Activated naive CD4-positive, alpha-beta T cell (primary cell): ENCODE results near the gene SNAPC2.

ENCODE experiments used
- DNase-seq, 4 experiments: peaks; one replicate each; lab custom pipeline; 2025; lab: John Stamatoyannopoulos, UW

SNAPC2 gene

DNA sequence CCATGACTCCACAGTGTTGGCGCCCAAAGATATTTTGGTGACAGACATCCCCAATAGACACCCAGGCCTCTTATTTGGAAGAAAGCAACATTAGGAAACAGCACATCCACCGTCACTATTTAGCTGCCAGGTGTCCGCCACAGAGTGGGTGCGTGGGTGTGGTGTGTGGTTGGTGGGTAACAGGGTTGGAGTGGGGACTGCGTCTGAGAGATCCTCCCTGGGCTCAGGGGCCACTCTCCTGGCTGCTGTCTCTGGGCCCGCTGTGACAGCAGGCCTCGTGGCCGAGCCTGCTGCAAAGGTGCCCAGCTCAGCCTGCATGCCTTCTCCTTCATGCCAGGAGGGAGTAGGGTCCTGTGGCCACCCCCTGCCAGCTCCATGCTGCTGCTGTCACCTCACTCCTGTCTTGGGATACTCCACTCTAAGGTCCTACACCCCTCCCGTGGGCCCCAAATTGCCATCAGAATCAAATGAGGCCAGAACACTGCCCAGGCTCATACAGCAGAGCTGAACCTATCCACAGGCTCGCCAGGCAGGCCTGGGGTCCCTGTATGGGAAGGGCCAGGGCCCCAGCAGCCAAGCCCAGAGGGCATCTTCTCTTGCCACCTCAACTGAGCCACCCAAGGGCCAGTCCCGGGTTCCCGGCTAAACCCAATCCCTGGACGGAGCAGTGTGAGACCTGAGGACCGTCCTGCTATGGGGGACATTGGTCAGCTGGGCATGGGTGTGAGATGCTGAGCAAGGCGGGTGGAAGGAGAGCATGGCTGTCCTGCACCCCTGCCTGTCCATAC is 48.1 kb downstream of the SNAPC2 start:
- DNase-seq: no peak

DNA sequence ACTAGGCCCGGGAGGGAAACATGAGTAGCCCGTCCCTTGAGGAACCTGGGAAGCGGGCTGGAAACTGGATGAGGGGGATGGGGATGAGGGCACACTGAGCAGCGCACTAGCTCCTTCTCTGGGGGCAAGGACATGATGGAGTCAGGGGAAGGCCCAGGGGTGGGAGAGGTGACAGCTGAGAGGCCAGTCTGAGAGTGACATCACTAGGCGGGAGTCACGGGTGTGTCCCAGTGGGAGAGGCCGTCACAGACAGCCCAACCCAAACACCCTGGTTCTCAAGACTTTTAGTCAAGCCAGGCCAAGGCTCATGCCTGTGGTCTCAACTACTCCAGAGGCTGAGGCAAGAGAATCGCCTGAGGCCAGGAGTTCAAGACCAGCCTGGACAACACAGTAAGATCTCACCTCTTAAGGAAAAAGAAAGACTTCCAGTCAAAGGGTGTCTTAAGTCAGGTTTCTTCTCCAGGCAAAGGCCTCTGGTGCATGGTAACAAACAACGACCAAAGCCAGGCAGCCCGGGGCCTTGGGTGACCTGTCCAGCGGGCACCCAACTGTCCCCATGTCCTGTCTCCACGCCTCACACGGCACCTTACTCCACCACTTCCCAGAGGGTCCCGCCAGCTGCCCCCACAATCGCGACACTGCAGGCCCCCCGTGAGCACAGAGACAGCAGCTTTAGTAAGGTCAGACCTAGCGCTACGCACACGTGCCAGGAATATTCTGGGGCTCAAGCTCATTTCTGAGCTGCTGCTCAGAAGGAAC is 48.8 kb downstream of the SNAPC2 start:
- DNase-seq: no peak

DNA sequence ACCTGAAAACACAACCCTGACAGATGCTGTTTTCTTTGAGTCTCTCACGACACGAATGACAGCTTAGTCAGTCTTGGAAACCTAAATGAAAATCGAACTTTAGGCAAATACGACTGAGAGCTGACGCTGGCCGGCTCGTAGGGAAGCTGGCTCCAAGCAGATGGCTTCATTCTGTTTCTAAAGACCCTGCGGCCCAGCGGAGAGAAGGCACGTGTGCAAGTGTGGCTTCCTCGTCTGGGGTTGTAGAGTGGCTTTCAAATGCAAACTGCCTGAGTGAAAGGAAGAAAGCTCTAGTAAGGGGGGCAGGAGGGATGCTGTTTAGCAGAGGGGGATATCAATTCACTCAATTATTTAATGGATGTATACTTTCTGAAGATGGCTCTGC is 49.4 kb downstream of the SNAPC2 start:
- no peak for DNase-seq

DNA sequence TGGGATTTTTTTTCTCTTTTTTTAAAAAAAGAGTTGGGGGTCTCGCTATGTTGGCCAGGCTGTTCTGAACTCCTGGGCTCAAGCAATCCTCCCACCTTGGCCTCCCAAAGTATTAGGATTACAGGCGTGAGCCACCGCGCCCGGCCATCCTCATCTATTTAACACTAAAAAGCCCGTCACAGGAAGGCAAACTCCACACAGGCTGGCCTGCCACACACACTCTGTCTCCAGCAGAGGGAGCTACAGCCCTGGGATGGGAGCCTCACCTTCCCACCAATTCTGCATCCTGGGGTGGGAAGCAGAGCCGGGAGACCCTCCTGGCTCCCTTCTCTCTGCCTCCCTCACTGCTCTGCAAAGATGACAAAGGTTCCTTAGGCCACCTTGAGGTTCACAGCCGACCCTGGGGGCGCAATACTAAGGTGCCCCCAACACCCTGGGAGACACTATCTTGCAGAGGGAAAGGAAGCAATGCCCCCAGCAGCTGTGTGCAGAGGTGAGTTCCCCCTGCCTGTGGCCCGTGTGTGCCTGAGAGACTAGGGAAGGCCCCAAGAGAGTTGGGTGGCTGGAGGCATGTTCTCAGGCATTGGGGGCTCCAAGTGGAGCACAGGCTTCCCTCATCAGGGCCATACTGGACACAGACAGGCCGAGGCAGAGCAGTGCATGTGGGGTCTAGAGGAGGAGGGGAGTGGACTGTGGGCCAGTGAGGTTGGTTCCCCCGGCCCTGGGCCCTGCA is 50.7 kb downstream of the SNAPC2 start:
- no peak for DNase-seq

DNA sequence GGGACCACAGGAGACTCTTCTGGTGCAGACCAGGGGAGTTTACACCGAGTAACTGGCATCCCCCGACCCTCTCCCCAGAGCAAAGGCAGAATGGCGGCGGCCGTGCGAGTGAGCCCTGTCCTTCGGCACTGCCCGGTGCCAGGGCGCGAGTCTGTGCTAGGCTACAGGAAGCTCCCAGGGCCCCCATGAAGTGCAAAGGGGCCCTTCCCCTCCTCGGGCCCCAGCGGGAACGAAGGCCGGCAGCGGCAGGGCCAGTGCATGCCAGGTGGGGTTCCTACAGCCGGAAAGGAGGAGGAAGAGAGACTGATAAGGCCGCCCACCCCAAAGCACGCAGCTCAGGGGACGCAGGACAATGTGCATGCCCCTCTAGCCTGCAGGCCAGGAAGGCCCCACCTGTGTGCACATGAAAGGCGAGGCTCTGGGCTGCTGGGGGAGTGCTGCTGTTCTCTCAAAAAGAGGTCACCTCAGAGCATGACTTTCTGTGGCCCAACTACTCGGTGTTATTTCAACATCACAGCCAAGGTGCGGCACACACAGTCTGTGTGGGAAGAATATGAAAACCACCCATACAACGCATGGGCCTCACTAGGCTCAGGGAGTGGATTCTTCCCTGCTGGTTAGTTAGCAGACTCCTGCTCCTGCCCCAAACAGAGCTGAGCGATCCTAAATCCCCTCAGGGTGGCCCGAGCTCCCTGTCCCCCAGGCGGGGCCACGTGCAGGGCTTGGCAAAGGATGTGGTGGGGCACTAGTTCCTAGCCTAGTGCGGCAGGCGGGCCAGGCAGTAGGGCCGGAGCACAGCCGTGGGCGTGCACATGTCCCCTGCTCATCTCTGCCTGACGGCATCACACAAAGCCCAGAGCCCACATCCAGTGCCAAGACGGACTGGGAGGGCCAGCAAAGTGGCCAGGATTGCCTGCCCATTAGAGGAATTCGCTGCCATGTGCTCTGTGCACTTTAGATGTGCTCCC is 51.7 kb downstream of the SNAPC2 start:
- no peak for DNase-seq
